Spleen (tissue), 11 donors: Measurements from ENCODE around the gene PNKD. TPM values are rescaled to one million over a fixed set of nuclear protein-coding genes. Genes with fewer than 3 reads are reported as not detected.
A peak's percentile ranks its signal among the peaks of the same experiment; 100 is the strongest.

Experiments
- DNase-seq: peaks from one replicate; pipeline ENCODE4 v3.0.0-alpha.2; 2020
- H3K27ac ChIP-seq, 8 donors: fragments of 200-600 bp; sonication (generic) in 7 of 8; 1 replicate in 4 of 8; 2 replicates in 4 of 8; pipeline versions ENCODE4 v1.5.0 to v1.8.0; 2016 to 2021; ENCODE audit warnings: inconsistent platforms in 4 of 8, mild to moderate bottlenecking in 4 of 8, moderate library complexity in 1 of 8
- H3K27me3 ChIP-seq, 7 donors: fragments of 200-600 bp; sonication (generic) in 6 of 7; replicated peaks in 1 of 7; 1 replicate in 4 of 7; 2 replicates in 3 of 7; pipeline versions ENCODE4 v1.5.0 to v1.8.0; 2016 to 2021; ENCODE audit warnings: inconsistent platforms in 3 of 7, mild to moderate bottlenecking in 1 of 7
- H3K36me3 ChIP-seq, 6 donors: fragments of 200-600 bp; sonication (generic) in 5 of 6; 1 replicate in 4 of 6; 2 replicates in 2 of 6; pipeline versions ENCODE4 v1.5.0 to v1.8.0; 2016 to 2021; ENCODE audit warnings: inconsistent platforms in 2 of 6
- H3K4me1 ChIP-seq, 6 donors: fragments of 200-600 bp; sonication (generic) in 5 of 6; 1 replicate in 3 of 6; 2 replicates in 3 of 6; pipeline versions ENCODE4 v1.5.0 to v1.8.0; 2016 to 2021; ENCODE audit warnings: inconsistent platforms in 3 of 6
- H3K4me3 ChIP-seq, 8 donors: fragments of 200-600 bp; sonication (generic) in 7 of 8; 1 replicate in 4 of 8; 2 replicates in 4 of 8; pipeline versions ENCODE4 v1.5.0 to v1.8.0; 2016 to 2021; ENCODE audit warnings: inconsistent platforms in 4 of 8, mild to moderate bottlenecking in 4 of 8, moderate library complexity in 2 of 8
- H3K9me3 ChIP-seq, 8 donors: fragments of 200-600 bp; sonication (generic) in 7 of 8; 1 replicate in 4 of 8; 2 replicates in 4 of 8; pipeline versions ENCODE4 v1.5.0 to v1.8.0; 2016 to 2021; ENCODE audit warnings: inconsistent platforms in 4 of 8
- CTCF ChIP-seq, 11 experiments: fragments of 200-600 bp in 7 of 11; fragments of 450-650 bp in 4 of 11; sonication (generic) in 4 of 11; IDR thresholded peaks in 8 of 11; conservative IDR thresholded peaks in 3 of 11; 1 replicate in 7 of 11; 2 replicates in 4 of 11; pipeline versions ENCODE4 v1.4.0 to v1.8.0; 2016 to 2021; ENCODE audit warnings: antibody characterized with exemption in 11 of 11, inconsistent platforms in 4 of 11, mild to moderate bottlenecking in 1 of 11
- POLR2A ChIP-seq, 3 donors: fragments of 450-650 bp; IDR thresholded peaks; one replicate each; pipeline ENCODE4 v1.5.1; 2017; ENCODE audit warnings: antibody characterized with exemption in 3 of 3, mild to moderate bottlenecking in 1 of 3
- POLR2AphosphoS5 ChIP-seq, 3 donors: sonication (generic); formaldehyde crosslinking; IDR thresholded peaks; one replicate each; pipeline ENCODE4 v1.5.1; 2017; ENCODE audit warnings: antibody characterized with exemption in 3 of 3
- WGBS, 5 donors: extraction: QIAGEN DNeasy Blood & Tissue Kit in 3 of 5; methylation state at CpG; one replicate each; pipeline versions ENCODE4 v1.1.5 to v1.1.7; 2013 to 2018; 5-methylcytosine and 5-hydroxymethylcytosine counted together
- intact Hi-C: fragments of 100-400 bp; cut with DNase I; formaldehyde crosslinking; loops from one replicate; pipeline ENCODE4 v1.15.0; 2023; ENCODE audit warnings: low total_unique reads
- polyA plus RNA-seq, 3 donors: library from polyadenylated mRNA; stranded (reverse); fragments of 200-250 nt; gene quantifications; one replicate each; pipeline ENCODE4 v1.2.1, GENCODE V29; 2013
- total RNA-seq, 7 donors: library from RNA; depleted of rRNA in 3 of 7; stranded (reverse); fragments of >200 nt in 3 of 7; fragmentation: NEBNext Ultra II Directional in 4 of 7; extraction: Animal tissue kit (Norgen Biotek cat#: 25700) in 4 of 7; gene quantifications; one replicate each; pipeline versions ENCODE4 v1.1.0 to v1.2.1, GENCODE V29; 2016 to 2021
- donor health status: healthy with polysubstance abuse.
- donor health status: DM: no; HTN: no; CAD: no; lungs with moderate emphysema.
- donor health status: DM: no; HTN: no; CAD: no.
- donor health status: Bipolar disorder and iron deficiency.
- donor health status: healthy.
- donor health status: DM: no; HTN: no; CAD: no.
- donor health status: DM: yes; HTN: yes; CAD: no.

PNKD gene
- total and polyA plus RNA-seq, 10 donors = 41.4 to 92.1 (median 49.4) TPM

- TF ChIP-seq POLR2A (IDR thresholded peaks at IDR 0.05) (no peak), POLR2AphosphoS5 (IDR thresholded peaks at IDR 0.05) (no peak), CTCF (IDR thresholded peaks at IDR 0.05 in 8 of 11, conservative IDR thresholded peaks at IDR 0.05 in 3 of 11) (no peak)
- 77 to 92% (median 85%) methylated on average over 5 of the region's 5 CpGs for WGBS, 5 donors
- Histone ChIP-seq H3K9me3 (no peaks in the 10 kb centered on the region), H3K36me3 (peaks cover 20 to 90% (median 87%) of the 10 kb centered on the region in 6 donors), H3K27ac (peak overlapping the region in 3 of 8 donors; percentile 14 to 57 (median 46)), H3K4me3 (no peak overlapping the region), H3K27me3 (no peaks in the 10 kb centered on the region), H3K4me1 (peaks cover 3 to 33% (median 15%) of the 10 kb centered on the region in 6 donors)
- intact Hi-C loops = no loop called here
- no peak for DNase-seq
Measured at GRCh38 chr2:218253232-218253625, 17.1 kb upstream of the PNKD start.

DNA sequence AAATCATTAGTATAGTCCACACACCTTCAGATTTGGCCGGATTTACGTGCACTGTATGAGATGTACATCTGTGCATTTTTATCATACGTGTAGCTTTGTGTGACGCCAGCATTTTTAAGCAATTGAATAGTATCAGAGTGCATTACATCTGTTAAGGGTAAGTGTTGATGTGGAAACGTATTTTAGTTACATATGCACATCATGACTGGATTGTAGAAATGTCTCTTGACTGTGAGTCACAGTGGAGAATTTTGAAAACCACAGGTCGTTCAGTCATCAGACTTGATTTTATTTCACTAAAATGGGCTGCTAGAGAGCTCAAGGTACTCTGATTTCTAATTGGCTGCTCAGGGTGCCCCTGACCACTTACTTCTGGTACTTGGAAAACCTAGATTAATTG lies 14.9 kb upstream of the PNKD start:
- TF ChIP-seq POLR2A (IDR thresholded peaks at IDR 0.05) = no peak
- TF ChIP-seq POLR2AphosphoS5 (IDR thresholded peaks at IDR 0.05) = no peak
- TF ChIP-seq CTCF (IDR thresholded peaks at IDR 0.05 in 8 of 11, conservative IDR thresholded peaks at IDR 0.05 in 3 of 11) = no peak
- intact Hi-C loops = loop anchor here (5.0 kb wide), 1 partner anchor 68 kb away; no protein-coding TSS in a partner anchor
- peak overlapping the region in 1 of 8 donors; percentile 2 for H3K27ac ChIP-seq
- H3K27me3 ChIP-seq = no peaks in the 10 kb centered on the region
- H3K36me3 ChIP-seq = peaks cover 9 to 67% (median 65%) of the 10 kb centered on the region in 6 donors
- 71 to 93% (median 83%) methylated on average over 6 of the region's 6 CpGs for WGBS, 5 donors
- no peaks in the 10 kb centered on the region for H3K9me3 ChIP-seq
- no peak for DNase-seq
- H3K4me1 ChIP-seq = peaks cover 18 to 55% (median 37%) of the 10 kb centered on the region in 6 donors
- no peak overlapping the region for H3K4me3 ChIP-seq

DNA sequence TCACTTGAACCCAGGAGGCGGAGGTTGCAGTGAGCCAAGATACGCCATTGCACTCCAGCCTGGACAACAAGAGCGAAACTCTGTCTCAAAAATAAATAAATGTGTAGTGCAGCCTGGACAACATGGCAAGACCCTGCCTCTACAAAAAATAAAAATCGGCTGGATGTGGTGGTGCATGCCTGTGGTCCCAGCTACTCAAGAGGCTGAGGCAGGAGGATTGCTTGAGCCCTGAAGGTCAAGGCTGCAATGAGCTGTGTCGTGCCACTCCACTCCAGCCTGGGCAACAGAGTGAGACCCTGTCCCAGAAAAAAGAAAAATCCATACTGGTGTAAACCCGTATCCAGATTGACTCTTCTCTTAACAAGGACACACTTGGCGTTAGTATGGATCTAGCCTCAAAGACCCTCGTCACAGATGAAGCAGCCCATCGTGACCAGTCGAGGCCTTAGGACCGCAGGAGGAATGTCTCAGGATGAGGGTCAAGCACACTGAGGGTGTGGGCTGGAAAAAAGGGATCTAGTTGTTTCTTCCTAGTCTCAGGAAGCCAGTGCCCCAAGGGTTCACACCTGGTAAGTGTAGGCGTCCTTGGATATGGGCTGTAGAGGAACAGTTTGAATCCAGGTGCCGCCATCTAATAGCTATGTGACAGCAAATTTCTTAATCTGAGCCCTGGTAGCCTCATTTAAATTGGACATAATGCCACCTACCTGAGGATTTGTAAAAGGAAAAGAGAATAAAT lies 13.5 kb upstream of the PNKD start:
- no peak for DNase-seq
- TF ChIP-seq POLR2AphosphoS5 (IDR thresholded peaks at IDR 0.05) (peak in 2 of 3 donors; percentile 36 to 40), CTCF (IDR thresholded peaks at IDR 0.05 in 8 of 11, conservative IDR thresholded peaks at IDR 0.05 in 3 of 11) (no peak)
- H3K9me3 ChIP-seq = no peaks in the 10 kb centered on the region
- intact Hi-C loops = loop anchor here (5.0 kb wide), 1 partner anchor 69 kb away; no protein-coding TSS in a partner anchor
- H3K36me3 ChIP-seq = peaks cover 6 to 54% (median 51%) of the 10 kb centered on the region in 6 donors
- H3K27ac ChIP-seq = peak overlapping the region; percentile 28 to 82 (median 58)
- H3K27me3 ChIP-seq = no peaks in the 10 kb centered on the region
- WGBS, 5 donors = 83 to 91% (median 89%) methylated on average over 13 of the region's 13 CpGs
- H3K4me1 ChIP-seq = peaks cover 18 to 68% (median 50%) of the 10 kb centered on the region in 6 donors
- H3K4me3 ChIP-seq = no peak overlapping the region

- TF ChIP-seq POLR2AphosphoS5 (IDR thresholded peaks at IDR 0.05) (peak in 2 of 3 donors; percentile 7 to 81), CTCF (IDR thresholded peaks at IDR 0.05 in 8 of 11, conservative IDR thresholded peaks at IDR 0.05 in 3 of 11) (peak in 9 of 11 experiments; percentile 49 to 80 (median 66)), POLR2A (IDR thresholded peaks at IDR 0.05) (no peak)
- Histone ChIP-seq H3K36me3 (peaks cover 6 to 52% (median 45%) of the 10 kb centered on the region in 6 donors), H3K4me1 (peaks cover 18 to 68% (median 56%) of the 10 kb centered on the region in 6 donors), H3K27ac (peak overlapping the region; percentile 28 to 82 (median 58)), H3K4me3 (no peak overlapping the region), H3K27me3 (no peaks in the 10 kb centered on the region), H3K9me3 (no peaks in the 10 kb centered on the region)
- no peak for DNase-seq
- WGBS, 5 donors = 12 to 30% (median 21%) methylated on average over 8 of the region's 8 CpGs
- intact Hi-C loops = loop anchor here (5.0 kb wide), 1 partner anchor 70 kb away; no protein-coding TSS in a partner anchor
Measured at GRCh38 chr2:218257390-218257981, 12.8 kb upstream of the PNKD start.
